GM18873 (cell line): ENCODE results near the gene GNMT.
"Not testable (repeated sequence)": the region's sequence is repeated elsewhere in the genome, so short reads cannot be mapped to it uniquely, and the experiment has no call there.

ENCODE experiments used
- ATAC-seq: cut with Tn5 transposase; IDR thresholded peaks from one replicate; pipeline ENCODE4 v1.9.1; 2021; ENCODE audit warnings: mild to moderate bottlenecking, moderate library complexity, moderate number of reproducible peaks; ENCODE audit not compliant: unreplicated experiment, low FRiP score

Gene GNMT

GRCh38 chr6:42940493-42941045 lies 20.0 kb upstream of the GNMT start:
- no peak for ATAC-seq

GRCh38 chr6:42941356-42941755 lies 19.2 kb upstream of the GNMT start:
- ATAC-seq, result not testable (repeated sequence)

- ATAC-seq, result no peak
These were observed 18.1 kb upstream of the GNMT start for GRCh38 chr6:42942444-42942843.

GRCh38 chr6:42947950-42948349 lies 12.6 kb upstream of the GNMT start:
- no peak for ATAC-seq

- no peak for ATAC-seq
These were observed 8.2 kb upstream of the GNMT start for GRCh38 chr6:42952389-42952788.

- not testable (repeated sequence) for ATAC-seq
These were observed 6.1 kb upstream of the GNMT start for GRCh38 chr6:42954405-42954804.

GRCh38 chr6:42958125-42958524 lies 2.4 kb upstream of the GNMT start:
- no peak for ATAC-seq

- no peak for ATAC-seq
These were observed 674 bp upstream of the GNMT start for GRCh38 chr6:42959917-42960242.

GRCh38 chr6:42961020-42961470 lies 491 bp downstream of the GNMT start:
- no peak for ATAC-seq

GRCh38 chr6:42962096-42962495 lies 1.5 kb downstream of the GNMT start:
- no peak for ATAC-seq

GRCh38 chr6:42962502-42963178 lies 2.1 kb downstream of the GNMT start:
- ATAC-seq, result no peak

- ATAC-seq, result no peak
These were observed 2.8 kb downstream of the GNMT start for GRCh38 chr6:42963179-42963854.

- no peak for ATAC-seq
These were observed 3.5 kb downstream of the GNMT start for GRCh38 chr6:42963855-42964605.

- no peak for ATAC-seq
These were observed 6.0 kb downstream of the GNMT start for GRCh38 chr6:42966571-42966970.

GRCh38 chr6:42967228-42967627 lies 6.7 kb downstream of the GNMT start:
- ATAC-seq, result no peak

- no peak for ATAC-seq
These were observed 7.7 kb downstream of the GNMT start for GRCh38 chr6:42968126-42968701.

GRCh38 chr6:42968783-42969182 lies 8.2 kb downstream of the GNMT start:
- no peak for ATAC-seq

- ATAC-seq, result no peak
These were observed 8.9 kb downstream of the GNMT start for GRCh38 chr6:42969431-42969830.

- no peak for ATAC-seq
These were observed 9.4 kb downstream of the GNMT start for GRCh38 chr6:42969934-42970333.

- ATAC-seq, result no peak
These were observed 10.5 kb downstream of the GNMT start for GRCh38 chr6:42970871-42971612.
